GM12878 (cell line): ENCODE measurements around the gene CFDP1. TPM values are rescaled to one million over a fixed set of nuclear protein-coding genes. Genes with fewer than 3 reads are reported as not detected.
"Not testable (repeated sequence)": the region's sequence is repeated elsewhere in the genome, so short reads cannot be mapped to it uniquely, and the experiment has no call there.

Experiments
- ATAC-seq: fragments of 200-7000 bp; cut with Tn5 transposase; 3 replicates; pipeline ENCODE4 v1.9.1; 2020; ENCODE audit warnings: mild to moderate bottlenecking, moderate library complexity
- BruUV-seq: library from RNA; stranded (reverse); fragments of 400-500 nt; replicated peaks from 2 replicates; lab custom pipeline; 2021; lab: Mats Ljungman, UMichigan
- CTCF ChIA-PET: fragments of 300-600 bp; sonication (Branson Sonifier 250); formaldehyde crosslinking; extraction: SDS; loops from one replicate; lab custom pipeline; 2021; ENCODE audit warnings: inconsistent platforms; lab: Yijun Ruan, JAX
- POLR2A ChIA-PET: fragments of 350-600 bp; formaldehyde crosslinking; extraction: SDS; loops from one replicate; lab custom pipeline; 2021; ENCODE audit warnings: inconsistent platforms; lab: Charles Lee
- RAD21 ChIA-PET: fragments of 300-600 bp; sonication (Branson Sonifier 250); formaldehyde crosslinking; loops from one replicate; lab custom pipeline; 2023; ENCODE audit warnings: antibody characterized with exemption; ENCODE audit not compliant: unreplicated experiment; lab: Charles Lee
- SMC1A ChIA-PET: fragments of 300-600 bp; sonication (Branson Sonifier 250); formaldehyde crosslinking; loops from one replicate; lab custom pipeline; 2023; ENCODE audit not compliant: unreplicated experiment, uncharacterized antibody; lab: Charles Lee
- DNase-seq: peaks from one replicate; pipeline ENCODE4 v3.0.0-alpha.2; 2011; ENCODE audit warnings: low read depth, low spot score
- FAIRE-seq: peaks from 3 replicates; lab custom pipeline; 2011; peaks lifted over from hg19 to GRCh38; lab: Jason Lieb, UNC
- H2AFZ ChIP-seq: 2 replicates; pipeline ENCODE4 v1.6.0; 2011; ENCODE audit warnings: low read depth, low read length, control low read depth; ENCODE audit not compliant: control insufficient read depth
- H3K27ac ChIP-seq: 2 replicates; pipeline ENCODE4 v1.5.1; 2011; ENCODE audit warnings: control low read depth; ENCODE audit not compliant: control insufficient read depth, insufficient read depth
- H3K27me3 ChIP-seq, 2 experiments: replicated peaks in 1 of 2; 2 replicates each; pipeline versions ENCODE4 v1.6.0 to v1.6.1; 2011; ENCODE audit warnings: low read length in 1 of 2; ENCODE audit not compliant: control insufficient read depth in 2 of 2, insufficient read depth in 2 of 2
- H3K36me3 ChIP-seq, 2 experiments: 2 replicates each; pipeline ENCODE4 v1.5.1; 2011; ENCODE audit warnings: low read length in 1 of 2; ENCODE audit not compliant: control insufficient read depth in 2 of 2, insufficient read depth in 2 of 2
- H3K4me1 ChIP-seq: 2 replicates; pipeline ENCODE4 v1.6.1; 2011; ENCODE audit warnings: mild to moderate bottlenecking, low read length, moderate library complexity, mixed read lengths; ENCODE audit not compliant: control insufficient read depth, insufficient read depth
- H3K4me2 ChIP-seq: 2 replicates; pipeline ENCODE4 v1.6.0; 2011; ENCODE audit warnings: control low read depth; ENCODE audit not compliant: control insufficient read depth, insufficient read depth
- H3K4me3 ChIP-seq: fragments of 200-600 bp; sonication (generic); 2 replicates; pipeline ENCODE4 v1.5.1; 2016
- H3K79me2 ChIP-seq: 2 replicates; pipeline ENCODE4 v1.6.0; 2011; ENCODE audit warnings: low read length; ENCODE audit not compliant: control insufficient read depth, insufficient read depth
- H3K9ac ChIP-seq: 2 replicates; pipeline ENCODE4 v1.8.0; 2011; ENCODE audit warnings: low read length, control low read depth, mixed read lengths; ENCODE audit not compliant: control insufficient read depth, insufficient read depth
- H3K9me3 ChIP-seq: replicated peaks from 3 replicates; pipeline ENCODE4 v1.5.1; 2011; ENCODE audit warnings: mild to moderate bottlenecking, low read length; ENCODE audit not compliant: control insufficient read depth, insufficient read depth
- H4K20me1 ChIP-seq: 2 replicates; pipeline ENCODE4 v1.6.0; 2011; ENCODE audit not compliant: control insufficient read depth, insufficient read depth
- CHD4 ChIP-seq: fragments of 200-600 bp; sonication (generic); IDR thresholded peaks from 2 replicates; pipeline ENCODE4 v1.6.1; 2016; ENCODE audit warnings: mild to moderate bottlenecking
- MYB ChIP-seq: fragments of 150-350 bp; IDR thresholded peaks from 2 replicates; pipeline ENCODE4 v1.6.1; 2014; ENCODE audit warnings: mild to moderate bottlenecking, low read depth, low read length, borderline replicate concordance
- NFYB ChIP-seq: IDR thresholded peaks from 2 replicates; pipeline ENCODE4 v1.6.1; 2011; ENCODE audit warnings: low read depth, mild to moderate bottlenecking, low read length, improper control_type of control experiment, moderate library complexity; ENCODE audit not compliant: insufficient read depth
- PBX3 ChIP-seq: IDR thresholded peaks from 2 replicates; pipeline ENCODE4 v1.6.1; 2011; ENCODE audit warnings: mild to moderate bottlenecking, low read depth, low read length, moderate library complexity; ENCODE audit not compliant: insufficient replicate concordance
- POU2F2 ChIP-seq: IDR thresholded peaks from 3 replicates; pipeline ENCODE4 v1.6.1; 2011; ENCODE audit warnings: low read depth, mild to moderate bottlenecking, low read length, borderline replicate concordance
- STAT1 ChIP-seq: fragments of 450-650 bp; conservative IDR thresholded peaks from 2 replicates; pipeline ENCODE4 v1.6.1; 2014; ENCODE audit warnings: antibody characterized with exemption, mild to moderate bottlenecking
- ZNF274 ChIP-seq: IDR thresholded peaks from one replicate; pipeline ENCODE4 v1.8.0; 2011; ENCODE audit not compliant: insufficient read length, insufficient read depth
- WGBS: methylation state at CpG from one replicate; pipeline ENCODE4 v1.1.6; 2016; ENCODE audit warnings: low lambda C conversion rate; ENCODE audit not compliant: insufficient replicate concordance, insufficient coverage; ENCODE audit errors: missing lambda C conversion rate; 5-methylcytosine and 5-hydroxymethylcytosine counted together
- in situ Hi-C: fragments of 300-500 bp; cut with MboI; formaldehyde crosslinking; loops from 9 replicates; pipeline ENCODE4 v1.14.3; 2018; ENCODE audit warnings: mixed read lengths
- intact Hi-C: fragments of 100-400 bp; cut with micrococcal nuclease; formaldehyde crosslinking; loops from one replicate; pipeline ENCODE4 v1.14.2; 2022; ENCODE audit not compliant: unreplicated experiment
- polyA plus RNA-seq, 11 experiments: library from polyadenylated mRNA; depleted of rRNA in 4 of 11; unstranded in 6 of 11; stranded (reverse) in 5 of 11; fragments of >200 nt; fragmentation: Nextera tagmentation in 4 of 11; fragmentation: Illumina TruSeq in 1 of 11; extraction: Ambion mirVana in 4 of 11; extraction: Trizol in 1 of 11; gene quantifications; 1 replicate in 1 of 11; 2 replicates in 10 of 11; pipeline versions ENCODE4 v1.2.1 to v1.2.3, GENCODE V29; 2011 to 2016; ENCODE audit warnings: inconsistent platforms in 2 of 11, missing spikeins in 2 of 11, low read depth in 1 of 11
- total RNA-seq, 4 experiments: library from RNA; depleted of rRNA in 3 of 4; stranded (reverse); fragments of >200 nt in 3 of 4; fragmentation: Illumina TruSeq in 1 of 4; extraction: Trizol in 1 of 4; gene quantifications; 2 replicates each; pipeline versions ENCODE4 v1.2.1 to v1.2.3, GENCODE V29; 2013 to 2021
- TF ChIP-seq, protein P1 (sequence below): fragments of 450-650 bp; IDR thresholded peaks from 2 replicates; pipeline ENCODE4 v1.6.1; 2017; ENCODE audit warnings: mild to moderate bottlenecking, low read depth, inconsistent platforms; ENCODE audit not compliant: poor library complexity, severe bottlenecking

The CFDP1 gene
- total and polyA plus RNA-seq, 10 of the 15 experiments (the other 5 are each of a cell fraction or from before 2014, with no cell fraction given): 22.3 to 64.8 (median 36.7) TPM

GRCh38 chr16:75433732-75434413 is 570 bp upstream of the CFDP1 start (continued):
- TF ChIP-seq, protein P1, sequence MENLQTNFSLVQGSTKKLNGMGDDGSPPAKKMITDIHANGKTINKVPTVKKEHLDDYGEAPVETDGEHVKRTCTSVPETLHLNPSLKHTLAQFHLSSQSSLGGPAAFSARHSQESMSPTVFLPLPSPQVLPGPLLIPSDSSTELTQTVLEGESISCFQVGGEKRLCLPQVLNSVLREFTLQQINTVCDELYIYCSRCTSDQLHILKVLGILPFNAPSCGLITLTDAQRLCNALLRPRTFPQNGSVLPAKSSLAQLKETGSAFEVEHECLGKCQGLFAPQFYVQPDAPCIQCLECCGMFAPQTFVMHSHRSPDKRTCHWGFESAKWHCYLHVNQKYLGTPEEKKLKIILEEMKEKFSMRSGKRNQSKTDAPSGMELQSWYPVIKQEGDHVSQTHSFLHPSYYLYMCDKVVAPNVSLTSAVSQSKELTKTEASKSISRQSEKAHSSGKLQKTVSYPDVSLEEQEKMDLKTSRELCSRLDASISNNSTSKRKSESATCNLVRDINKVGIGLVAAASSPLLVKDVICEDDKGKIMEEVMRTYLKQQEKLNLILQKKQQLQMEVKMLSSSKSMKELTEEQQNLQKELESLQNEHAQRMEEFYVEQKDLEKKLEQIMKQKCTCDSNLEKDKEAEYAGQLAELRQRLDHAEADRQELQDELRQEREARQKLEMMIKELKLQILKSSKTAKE: peak; percentile 41
- TF ChIP-seq MYB (no peak), NFYB (0 out of 2 replicates have a peak, but pooled peaks have one; percentile 31)

GRCh38 chr16:75429621-75430403 is 3.5 kb downstream of the CFDP1 start:
- ChIA-PET CTCF (interaction anchor here (2.1 kb wide), 1 partner anchor 35 kb away, joined by 7 read pairs; no protein-coding TSS in a partner anchor), POLR2A (interaction anchor here (0.6 kb wide), 1 partner anchor 199 kb away, joined by 3 read pairs; no protein-coding TSS in a partner anchor), RAD21 (no interaction called here), SMC1A (interaction anchor here (1.7 kb wide), 1 partner anchor 10 kb away, joined by 3 read pairs; no protein-coding TSS in a partner anchor)
- H2AFZ ChIP-seq: no peak overlapping the region
- H3K36me3 ChIP-seq: no peaks in the 10 kb centered on the region
- DNase-seq: no peak
- no peaks in the 10 kb centered on the region for H3K9me3 ChIP-seq
- H3K4me2 ChIP-seq: no peak overlapping the region
- FAIRE-seq: no peak
- in situ Hi-C loops (no loop called here), intact Hi-C loops (no loop called here)
- H4K20me1 ChIP-seq: no peaks in the 10 kb centered on the region
- TSS peak; percentile 47 for BruUV-seq
- H3K27ac ChIP-seq: no peak overlapping the region
- H3K4me3 ChIP-seq: no peak overlapping the region
- no peak for ATAC-seq
- H3K79me2 ChIP-seq: peaks cover 15% of the 10 kb centered on the region
- no peaks in the 10 kb centered on the region for H3K27me3 ChIP-seq
- no peaks in the 10 kb centered on the region; the same call in 1 of the 2 replicates for H3K4me1 ChIP-seq
- TF ChIP-seq CHD4 (no peak), ZNF274 (no peak), STAT1 (no peak), POU2F2 (no peak), PBX3 (no peak)
- WGBS: 93% methylated on average over 9 of the region's 11 CpGs
- H3K9ac ChIP-seq: no peak overlapping the region

DNA sequence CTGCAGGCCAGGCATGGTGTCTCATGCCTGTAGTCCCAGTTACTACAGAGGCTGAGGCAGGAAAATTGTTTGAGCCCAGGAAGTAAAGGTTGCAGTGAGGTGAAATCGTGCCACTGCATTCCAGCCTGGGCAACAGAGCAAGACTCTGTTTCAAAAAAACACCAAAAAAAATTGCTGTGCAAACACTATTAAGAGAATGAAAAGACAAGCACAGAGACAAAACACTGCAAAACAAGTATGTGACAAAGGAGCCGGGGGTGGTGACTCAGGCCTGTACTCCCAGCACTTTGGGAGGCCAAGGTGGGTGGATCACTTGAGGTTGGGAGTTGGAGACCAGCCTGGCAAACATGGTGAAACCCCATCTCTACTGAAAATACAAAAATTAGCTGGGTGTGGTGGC is 6.8 kb downstream of the CFDP1 start:
- ATAC-seq, H3K27ac ChIP-seq, RAD21 ChIA-PET, H3K36me3 ChIP-seq, H3K9me3 ChIP-seq, FAIRE-seq, SMC1A ChIA-PET, H3K9ac ChIP-seq, in situ Hi-C loops, intact Hi-C loops, BruUV-seq, H3K4me3 ChIP-seq, H2AFZ ChIP-seq, DNase-seq, H4K20me1 ChIP-seq, H3K27me3 ChIP-seq, H3K4me1 ChIP-seq, H3K4me2 ChIP-seq: not testable (repeated sequence)
- POLR2A ChIA-PET: interaction anchor here (0.7 kb wide), 1 partner anchor 385 kb away, joined by 6 read pairs; no protein-coding TSS in a partner anchor
- CTCF ChIA-PET: interaction anchor here (1.3 kb wide), 1 partner anchor 39 kb away, joined by 6 read pairs; no protein-coding TSS in a partner anchor
- 49% methylated on average over 2 of the region's 2 CpGs for WGBS
- H3K79me2 ChIP-seq: peaks cover 14% of the 10 kb centered on the region
